ENCODE results near the gene PPP2R5B. TPM values are rescaled to one million over a fixed set of nuclear protein-coding genes. Genes with fewer than 3 reads are reported as not detected.

The PPP2R5B gene
- 21.1 TPM for total RNA-seq

- intact Hi-C loops (cut with DNase I) = loop anchor here (10.0 kb wide), 1 partner anchor 191 kb away; the partner anchor contains the start of genes TM7SF2 and ZNHIT2
These were observed at the start of gene PPP2R5B for GRCh38 chr11:64923944-64924909. PPP2R5B (plus strand) TSS chr11:64924689; CDS start chr11:64925735, 1,046 bp downstream.

DNA sequence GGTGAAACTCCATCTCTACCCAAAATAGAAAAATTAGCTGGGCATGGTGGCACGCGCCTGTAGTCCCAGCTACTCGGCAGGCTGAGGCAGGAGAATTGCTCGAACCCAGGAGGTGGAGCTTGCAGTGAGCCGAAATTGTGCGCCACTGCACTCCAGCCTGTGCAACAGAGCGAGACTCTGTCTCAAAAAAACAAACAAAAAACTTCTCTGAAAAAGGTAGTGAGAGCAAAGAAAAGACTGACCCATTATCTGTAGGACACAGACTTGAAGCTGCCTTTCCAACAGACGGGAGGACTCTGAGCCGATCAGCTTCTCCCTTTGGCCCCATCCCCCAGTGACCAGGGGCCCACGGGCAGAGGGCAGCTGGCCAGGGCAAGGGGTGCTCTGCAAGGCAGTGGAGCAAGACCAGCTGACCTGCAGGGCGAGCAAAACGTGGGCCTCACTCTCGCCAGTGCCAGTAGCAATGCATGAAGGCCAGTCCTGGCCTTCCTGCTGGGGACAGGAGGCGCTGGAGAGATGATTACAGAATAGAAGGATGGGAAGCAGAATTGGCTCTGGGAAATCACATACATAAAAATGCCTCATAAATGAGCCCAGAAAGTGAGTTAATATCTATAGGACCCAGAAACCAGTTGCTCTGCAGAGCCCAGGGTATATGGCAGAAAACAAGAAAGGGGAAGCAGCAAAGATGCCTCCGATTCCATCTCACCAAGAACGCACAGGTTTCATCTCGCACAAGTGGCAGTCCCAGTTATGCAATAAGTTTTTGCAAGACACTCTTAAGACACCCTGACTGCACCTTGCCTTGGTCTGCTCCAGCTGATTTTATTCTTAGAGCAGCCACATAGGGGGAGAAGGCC is 48.9 kb upstream of the PPP2R5B start:
- ATAC-seq (no peak), DNase-seq (ENCODE audit: low spot score) (no peak)
- intact Hi-C loops (cut with DNase I) = no loop called here

More at GRCh38 chr11:64923944-64924909, at the start of gene PPP2R5B:
- ATAC-seq (peak; percentile 97), DNase-seq (ENCODE audit: low spot score) (peak; percentile 95)

- intact Hi-C loops (cut with DNase I) = no loop called here
- ATAC-seq (no peak), DNase-seq (ENCODE audit: low spot score) (no peak)
These were observed 48.2 kb upstream of the PPP2R5B start for GRCh38 chr11:64876229-64876750.

GRCh38 chr11:64876835-64877341 is 47.6 kb upstream of the PPP2R5B start:
- DNase-seq (ENCODE audit: low spot score) (no peak), ATAC-seq (no peak)
- intact Hi-C loops (cut with DNase I) = no loop called here

DNA sequence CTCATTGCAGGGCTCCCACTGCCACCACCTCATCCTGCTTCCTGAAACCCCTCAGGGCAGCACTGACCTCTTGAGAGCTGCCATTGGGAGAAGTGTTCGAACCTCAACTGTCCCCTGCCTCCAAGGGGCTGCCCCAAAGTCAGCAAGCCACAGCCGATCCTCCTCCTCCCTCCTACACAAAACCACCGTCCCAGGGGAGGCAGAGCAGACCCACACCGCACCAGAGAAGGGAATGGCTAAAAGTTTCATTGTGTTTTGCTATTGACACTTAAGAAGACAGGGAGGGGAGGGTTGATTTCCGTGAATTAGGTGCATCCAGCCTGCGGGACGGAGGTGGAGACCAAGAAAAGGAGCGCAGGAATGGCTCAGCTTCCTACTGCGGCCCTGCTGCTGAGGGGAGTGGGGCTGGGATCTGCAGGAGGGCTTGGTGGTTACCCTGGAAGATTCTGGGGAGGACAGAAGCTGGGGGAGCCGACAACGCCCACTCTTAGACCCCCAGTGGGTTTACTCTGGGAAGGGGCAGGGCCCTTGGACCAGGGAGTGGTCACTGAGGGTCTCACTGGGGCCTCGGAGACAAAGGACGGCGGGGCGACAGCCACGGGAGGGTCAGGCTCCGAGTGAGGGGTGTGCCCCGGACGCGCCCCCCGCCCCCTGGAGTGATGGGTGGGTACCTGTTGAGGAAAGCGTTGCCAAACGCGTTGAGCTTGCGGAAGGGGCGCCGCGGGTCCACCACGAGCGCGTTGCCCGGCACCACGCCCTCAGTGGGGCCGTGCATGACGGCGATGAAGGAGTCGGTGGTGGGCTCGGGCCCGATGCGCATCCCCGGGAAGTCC is 46.9 kb upstream of the PPP2R5B start:
- intact Hi-C loops (cut with DNase I) = no loop called here
- DNase-seq (ENCODE audit: low spot score) = peak; percentile 77

DNA sequence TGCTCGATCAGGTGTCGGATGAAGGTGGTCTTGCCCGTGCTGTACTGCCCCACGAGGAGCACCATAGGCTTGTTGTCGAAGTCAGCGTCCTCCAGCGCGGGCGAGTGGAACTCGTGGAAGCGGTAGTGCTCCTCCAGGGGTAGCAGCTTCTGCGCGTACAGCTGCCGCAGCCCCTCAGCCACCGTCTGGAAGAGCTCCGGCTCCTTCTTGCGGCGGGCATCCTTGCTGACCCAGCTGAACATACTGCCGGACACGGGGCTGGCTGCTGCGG is 46.3 kb upstream of the PPP2R5B start:
- ATAC-seq (peak; percentile 8), DNase-seq (ENCODE audit: low spot score) (no peak)
- intact Hi-C loops (cut with DNase I) = no loop called here

More for the DNA sequence above, 46.9 kb upstream of the PPP2R5B start:
- peak; percentile 0 for ATAC-seq

- intact Hi-C loops (cut with DNase I) = no loop called here
- DNase-seq (ENCODE audit: low spot score) (peak; percentile 100), ATAC-seq (peak; percentile 94)
These were observed 45.8 kb upstream of the PPP2R5B start, which contains the start of gene EHD1 for GRCh38 chr11:64878494-64879243. EHD1 (minus strand) TSS chr11:64878621; CDS start chr11:64878464, 157 bp downstream.

- DNase-seq (ENCODE audit: low spot score) (no peak), ATAC-seq (peak; percentile 3)
- intact Hi-C loops (cut with DNase I) = no loop called here
These were observed 45.1 kb upstream of the PPP2R5B start for GRCh38 chr11:64879244-64879900.

DNA sequence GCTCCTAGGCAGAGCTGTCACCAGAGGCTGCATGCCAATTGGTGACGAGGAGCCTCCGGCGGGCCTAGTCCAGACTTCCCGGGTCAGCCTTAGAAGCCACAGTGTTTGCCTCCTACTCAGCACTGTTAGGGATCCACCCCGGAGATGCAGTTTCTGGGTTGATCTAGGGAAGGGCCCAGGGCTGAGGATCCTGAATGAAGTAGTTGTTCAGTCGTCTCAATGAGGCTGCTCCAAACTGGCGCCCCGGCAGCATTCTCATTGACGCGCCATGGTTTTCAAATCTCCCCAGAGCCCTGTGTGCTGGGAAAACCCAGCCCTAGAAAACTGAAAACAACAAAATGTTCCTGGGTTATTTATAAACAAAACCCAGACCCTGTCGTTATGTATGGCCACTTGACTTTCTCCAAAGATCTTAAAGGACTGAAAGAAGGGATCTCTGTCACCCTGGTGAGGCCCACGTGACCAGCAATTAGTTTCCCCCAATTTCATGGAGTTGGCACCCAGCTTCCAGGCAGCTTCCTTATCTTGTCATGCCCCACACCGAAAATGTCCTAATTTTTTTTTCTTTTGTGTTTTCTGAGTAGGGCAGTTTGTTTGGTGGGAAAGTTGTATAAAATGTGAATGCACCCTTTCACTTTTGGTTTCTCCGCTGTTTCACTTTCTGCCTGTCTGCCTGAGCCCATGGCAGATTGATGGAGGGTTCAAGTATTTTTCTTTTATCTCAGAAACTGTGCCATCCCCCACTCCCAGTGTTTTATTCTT is 44.1 kb upstream of the PPP2R5B start:
- intact Hi-C loops (cut with DNase I) = no loop called here
- DNase-seq (ENCODE audit: low spot score) (no peak), ATAC-seq (peak; percentile 16)

DNA sequence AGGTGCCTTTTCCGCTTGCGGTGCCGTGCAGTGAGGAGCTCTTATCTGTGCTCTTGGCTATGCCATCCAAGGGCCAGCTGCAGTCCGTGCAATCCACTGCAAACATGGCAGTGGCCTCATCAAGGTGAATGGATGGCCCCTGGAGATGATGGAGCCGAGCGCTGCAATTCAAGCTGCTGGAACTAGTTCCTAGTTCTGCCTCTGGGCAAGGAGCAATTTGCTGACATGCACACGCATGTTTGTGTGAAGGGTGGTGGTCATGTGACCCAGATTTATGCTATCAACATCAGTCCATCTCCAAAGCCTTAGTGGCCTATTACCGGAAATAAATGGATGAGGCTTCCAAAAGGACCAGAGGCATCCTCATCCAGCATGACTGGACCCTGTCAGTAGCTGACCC is 43.0 kb upstream of the PPP2R5B start:
- no peak for ATAC-seq
- DNase-seq (ENCODE audit: low spot score) = no peak

GRCh38 chr11:64882243-64882642 is 42.2 kb upstream of the PPP2R5B start:
- ATAC-seq (no peak), DNase-seq (ENCODE audit: low spot score) (no peak)
- intact Hi-C loops (cut with DNase I) = no loop called here

More for the DNA sequence above, 43.0 kb upstream of the PPP2R5B start:
- intact Hi-C loops (cut with DNase I) = no loop called here

GRCh38 chr11:64883575-64883974 is 40.9 kb upstream of the PPP2R5B start:
- ATAC-seq (no peak), DNase-seq (ENCODE audit: low spot score) (no peak)
- intact Hi-C loops (cut with DNase I) = no loop called here

GRCh38 chr11:64884019-64884418 is 40.5 kb upstream of the PPP2R5B start:
- no peak for DNase-seq (ENCODE audit: low spot score)
- intact Hi-C loops (cut with DNase I) = no loop called here
- ATAC-seq = no peak

- no peak for ATAC-seq
- no peak for DNase-seq (ENCODE audit: low spot score)
- intact Hi-C loops (cut with DNase I) = no loop called here
These were observed 38.9 kb upstream of the PPP2R5B start for GRCh38 chr11:64885367-64886286.

GRCh38 chr11:64887234-64887756 is 37.2 kb upstream of the PPP2R5B start:
- no peak for ATAC-seq
- DNase-seq (ENCODE audit: low spot score) = no peak
- intact Hi-C loops (cut with DNase I) = no loop called here
